ENCODE data around the gene OOSP1. TPM values are rescaled to one million over a fixed set of nuclear protein-coding genes. Genes with fewer than 3 reads are reported as not detected.
A peak's percentile ranks its signal among the peaks of the same experiment; 100 is the strongest.

OOSP1 gene
- total RNA-seq, 6 experiments from 2014 or later, result not detected

DNA sequence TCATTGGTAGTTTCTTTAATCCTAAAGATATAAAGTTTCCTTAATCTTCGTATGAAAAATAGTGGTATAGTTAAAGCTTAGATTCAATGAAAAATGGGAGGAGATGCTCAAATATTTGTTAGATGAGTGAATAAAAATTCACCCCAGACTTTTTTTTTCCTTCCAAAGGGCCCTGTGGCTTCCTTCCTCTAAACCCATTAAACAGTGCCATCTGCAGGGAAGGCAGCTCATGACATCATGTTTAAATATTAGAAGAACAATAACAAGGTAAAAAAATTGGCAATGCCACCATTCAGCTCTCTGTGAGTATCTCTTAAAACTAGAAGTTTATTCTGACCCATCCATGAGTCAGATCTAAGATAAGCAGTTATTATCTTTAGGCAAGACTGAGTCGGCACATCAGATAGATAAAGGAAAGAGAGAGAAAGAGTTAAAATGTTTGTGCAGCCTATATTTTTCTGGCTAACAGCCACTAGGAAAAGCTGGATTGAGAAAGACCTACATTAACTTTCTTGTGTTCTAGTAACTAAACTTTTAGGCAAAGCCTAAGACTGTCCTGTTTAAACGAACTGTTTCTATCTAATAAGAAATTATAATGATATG is 19.1 kb upstream of the OOSP1 start:
- Histone ChIP-seq H3K4me3 (no peak overlapping the region), H3K36me3 (no peaks in the 10 kb centered on the region), H3K9me3 (peaks cover 0 to 10% (median 0%) of the 10 kb centered on the region in 4 donors), H3K4me1 (no peaks in the 10 kb centered on the region), H3K27ac (no peak overlapping the region), H3K27me3 (no peaks in the 10 kb centered on the region)
- no peak for TF ChIP-seq POLR2A (IDR thresholded peaks at IDR 0.05)
- peak; percentile 34 to 46 (median 38) for TF ChIP-seq CTCF (IDR thresholded peaks at IDR 0.05)
- DNase-seq (no peak), ATAC-seq (peak in 2 of 4 donors; percentile 49 to 51)
- intact Hi-C loops (cut with DNase I), result no loop called here
- WGBS (ENCODE audit: insufficient coverage, low coverage, low lambda C conversion rate, missing lambda C conversion rate), result 38% methylated on average over 3 of the region's 3 CpGs

DNA sequence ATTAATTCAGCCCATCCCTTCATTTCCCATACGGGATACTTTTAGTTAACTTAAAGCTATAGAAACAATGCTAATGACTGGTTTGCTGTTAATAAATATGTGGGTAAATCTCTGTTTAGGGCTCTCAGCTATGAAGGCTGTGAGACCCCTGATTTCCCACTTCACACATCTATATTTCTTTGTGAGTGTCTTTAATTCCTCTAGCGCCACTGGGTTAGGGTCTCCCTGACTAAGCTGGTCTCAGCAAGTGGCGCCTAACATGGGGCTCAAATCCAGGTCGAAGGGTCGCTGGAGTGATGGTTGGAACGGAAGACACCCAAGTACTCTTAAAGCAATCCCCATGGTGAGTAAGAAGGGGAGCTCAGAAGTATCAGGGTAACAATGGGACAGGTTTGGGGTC is 14.4 kb upstream of the OOSP1 start:
- Histone ChIP-seq H3K27me3 (no peaks in the 10 kb centered on the region), H3K4me3 (no peak overlapping the region), H3K36me3 (no peaks in the 10 kb centered on the region), H3K27ac (no peak overlapping the region), H3K4me1 (no peaks in the 10 kb centered on the region), H3K9me3 (peaks cover 0 to 12% (median 2%) of the 10 kb centered on the region in 4 donors)
- no peak for DNase-seq
- 100% methylated on average over 3 of the region's 6 CpGs for WGBS (ENCODE audit: insufficient coverage, low coverage, low lambda C conversion rate, missing lambda C conversion rate)
- intact Hi-C loops (cut with DNase I), result no loop called here
- TF ChIP-seq CTCF (IDR thresholded peaks at IDR 0.05) (no peak), POLR2A (IDR thresholded peaks at IDR 0.05) (no peak)
- no peak for ATAC-seq

- no peak overlapping the region for H3K27ac ChIP-seq
- H3K9me3 ChIP-seq, result no peaks in the 10 kb centered on the region
- H3K36me3 ChIP-seq, result no peaks in the 10 kb centered on the region
- H3K27me3 ChIP-seq, result no peaks in the 10 kb centered on the region
- no peak for DNase-seq
- no peak overlapping the region for H3K4me3 ChIP-seq
- no peak for ATAC-seq
- TF ChIP-seq CTCF (IDR thresholded peaks at IDR 0.05) (no peak), POLR2A (IDR thresholded peaks at IDR 0.05) (no peak)
- intact Hi-C loops (cut with DNase I), result no loop called here
- WGBS (ENCODE audit: insufficient coverage, low coverage, low lambda C conversion rate, missing lambda C conversion rate), result no CpG with 5 or more reads among the region's 1 CpG
- H3K4me1 ChIP-seq, result no peaks in the 10 kb centered on the region
Measured at GRCh38 chr11:59931688-59932087, 6.5 kb upstream of the OOSP1 start.

- Histone ChIP-seq H3K27ac (no peak overlapping the region), H3K27me3 (no peaks in the 10 kb centered on the region), H3K4me3 (no peak overlapping the region), H3K36me3 (no peaks in the 10 kb centered on the region), H3K9me3 (no peaks in the 10 kb centered on the region), H3K4me1 (no peaks in the 10 kb centered on the region)
- DNase-seq (no peak), ATAC-seq (no peak)
- WGBS (ENCODE audit: insufficient coverage, low coverage, low lambda C conversion rate, missing lambda C conversion rate), result 82% methylated on average over 3 of the region's 3 CpGs
- intact Hi-C loops (cut with DNase I), result no loop called here
- TF ChIP-seq POLR2A (IDR thresholded peaks at IDR 0.05) (no peak), CTCF (IDR thresholded peaks at IDR 0.05) (no peak)
Measured at GRCh38 chr11:59938718-59939117, 486 bp downstream of the OOSP1 start.

DNA sequence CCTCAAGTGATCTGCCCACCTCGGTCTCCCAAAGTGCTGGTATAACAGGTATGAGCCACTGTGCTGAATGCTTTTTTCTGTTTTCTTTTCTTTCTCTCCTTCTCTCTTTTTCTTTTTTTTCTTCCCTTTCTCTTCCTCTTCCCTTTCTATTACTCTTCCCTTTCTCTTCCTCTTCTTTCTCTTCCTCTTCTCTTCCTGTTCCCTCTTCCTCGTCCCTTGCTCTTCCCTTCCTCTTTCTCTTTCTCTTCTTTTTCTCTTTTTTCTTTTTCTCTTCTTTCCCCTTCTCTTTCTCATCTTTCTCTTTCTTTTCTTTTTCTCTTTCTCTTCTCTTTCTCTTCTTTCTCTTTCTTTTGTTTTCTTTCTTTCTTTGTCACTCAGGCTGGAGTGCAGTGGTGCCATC is 1.2 kb downstream of the OOSP1 start:
- Histone ChIP-seq H3K4me3 (no peak overlapping the region), H3K27me3 (no peaks in the 10 kb centered on the region), H3K27ac (no peak overlapping the region), H3K36me3 (no peaks in the 10 kb centered on the region), H3K4me1 (no peaks in the 10 kb centered on the region), H3K9me3 (no peaks in the 10 kb centered on the region)
- 50% methylated on average over 2 of the region's 2 CpGs for WGBS (ENCODE audit: insufficient coverage, low coverage, low lambda C conversion rate, missing lambda C conversion rate)
- intact Hi-C loops (cut with DNase I), result no loop called here
- ATAC-seq, result no peak
- TF ChIP-seq POLR2A (IDR thresholded peaks at IDR 0.05) (no peak), CTCF (IDR thresholded peaks at IDR 0.05) (no peak)
- no peak for DNase-seq

Measured in right lobe of liver (tissue), 6 donors.